Activated CD4-positive, alpha-beta T cell treated with anti-CD3 and anti-CD28 coated beads, Interleukin-2, amount 10 ng/mL, durations not matched to agents 7 days and 5 days (primary cell): ENCODE data around the gene ELOVL5. TPM values are rescaled to one million over a fixed set of nuclear protein-coding genes. Genes with fewer than 3 reads are reported as not detected.
"Not testable (repeated sequence)": the region's sequence is repeated elsewhere in the genome, so short reads cannot be mapped to it uniquely, and the experiment has no call there.

Experiments
- CTCF ChIA-PET: fragments of 350-600 bp; sonication (Branson Sonifier 250); formaldehyde crosslinking; loops from one replicate; lab custom pipeline; 2021; ENCODE audit warnings: antibody characterized with exemption; lab: Charles Lee
- POLR2A ChIA-PET: fragments of 350-600 bp; sonication (Branson Sonifier 250); formaldehyde crosslinking; loops from one replicate; lab custom pipeline; 2021; ENCODE audit warnings: antibody characterized with exemption; lab: Charles Lee
- DNase-seq: peaks from one replicate; pipeline ENCODE4 v3.0.0-alpha.2; 2020
- H3K27ac Mint-ChIP-seq: one replicate; pipeline ENCODE4 v1.8.0; 2021; ENCODE audit warnings: mild to moderate bottlenecking, moderate library complexity, mixed read lengths
- H3K27me3 Mint-ChIP-seq: one replicate; pipeline ENCODE4 v1.8.0; 2021; ENCODE audit warnings: mixed read lengths
- H3K36me3 Mint-ChIP-seq: one replicate; pipeline ENCODE4 v1.8.0; 2021; ENCODE audit warnings: low read depth, mixed read lengths
- H3K4me1 Mint-ChIP-seq: one replicate; pipeline ENCODE4 v1.8.0; 2021; ENCODE audit warnings: mixed read lengths
- H3K4me3 Mint-ChIP-seq: one replicate; pipeline ENCODE4 v1.8.0; 2021; ENCODE audit warnings: mild to moderate bottlenecking, moderate library complexity, mixed read lengths
- H3K9me3 Mint-ChIP-seq: one replicate; pipeline ENCODE4 v1.8.0; 2021; ENCODE audit warnings: mixed read lengths
- total RNA-seq, 2 experiments: library from RNA; stranded (reverse); gene quantifications; one replicate each; pipeline ENCODE4 v1.2.3, GENCODE V29; 2021

Gene ELOVL5, protein sequence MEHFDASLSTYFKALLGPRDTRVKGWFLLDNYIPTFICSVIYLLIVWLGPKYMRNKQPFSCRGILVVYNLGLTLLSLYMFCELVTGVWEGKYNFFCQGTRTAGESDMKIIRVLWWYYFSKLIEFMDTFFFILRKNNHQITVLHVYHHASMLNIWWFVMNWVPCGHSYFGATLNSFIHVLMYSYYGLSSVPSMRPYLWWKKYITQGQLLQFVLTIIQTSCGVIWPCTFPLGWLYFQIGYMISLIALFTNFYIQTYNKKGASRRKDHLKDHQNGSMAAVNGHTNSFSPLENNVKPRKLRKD
- total RNA-seq, result 100 to 1,000 TPM; 124 to 152 TPM

DNA sequence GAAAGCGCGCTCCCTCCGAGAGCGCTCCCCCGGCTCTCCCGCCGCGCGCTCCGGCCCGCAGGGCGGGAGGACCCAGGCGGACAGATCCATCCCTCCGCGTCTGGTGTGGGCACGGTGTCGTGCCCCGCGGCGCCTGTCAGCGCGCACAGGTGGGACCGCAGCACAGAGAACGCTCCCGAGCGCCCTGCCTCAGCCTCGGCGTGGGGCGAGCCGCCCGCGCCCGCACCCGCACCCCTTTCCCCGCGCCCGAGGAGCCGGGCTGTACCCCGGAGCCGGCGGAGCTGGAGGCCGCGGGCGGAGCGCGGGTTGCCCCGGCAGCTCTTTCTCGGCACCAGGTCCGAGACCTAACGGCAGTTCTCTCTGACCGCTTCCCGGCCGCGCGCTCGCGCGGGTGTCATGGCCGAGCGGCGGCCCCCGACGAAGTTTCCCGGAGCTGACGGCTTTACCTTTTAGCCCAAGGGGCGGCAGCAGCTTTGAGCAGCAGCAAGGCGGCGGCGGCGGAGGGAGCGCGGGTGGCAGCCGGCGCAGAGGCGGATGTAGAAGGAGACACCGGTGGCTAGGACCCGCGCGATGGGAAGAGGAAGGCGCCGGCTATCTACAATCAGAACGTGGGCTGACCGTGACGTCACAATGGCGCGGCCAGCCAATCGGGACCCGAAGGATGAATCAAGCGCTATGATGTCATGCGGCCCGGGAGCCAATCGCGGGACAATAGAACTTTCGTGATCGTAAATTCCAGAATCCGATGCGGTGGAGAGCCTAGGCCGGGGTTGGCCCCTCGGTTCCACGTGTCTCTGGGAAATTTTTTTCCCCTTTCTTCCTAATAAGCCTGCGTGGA, at the start of gene ELOVL5:
TSS of gene ELOVL5 (minus strand) at position 580 of the 838 bp plus-strand sequence. CDS start 53,251 bp downstream, outside the sequence.
- H3K27me3 Mint-ChIP-seq, result peaks cover 20% of the 10 kb centered on the region
- H3K9me3 Mint-ChIP-seq, result no peaks in the 10 kb centered on the region
- peak within 1 kb of the TSS; percentile 96 for H3K27ac Mint-ChIP-seq
- peak; percentile 97 for DNase-seq
- CTCF ChIA-PET, result interaction anchor here (0.8 to 4.2 kb wide), 3 partner anchors 9 to 27 kb away, joined by 3 to 9 read pairs (median 5); no protein-coding TSS in a partner anchor
- H3K4me3 Mint-ChIP-seq, result peak within 1 kb of the TSS; percentile 97
- peaks cover 32% of the 10 kb centered on the region for H3K36me3 Mint-ChIP-seq
- POLR2A ChIA-PET, result interaction anchor here (0.6 to 2.1 kb wide), 3 partner anchors 11 to 46 kb away, joined by 3 to 10 read pairs (median 8); no protein-coding TSS in a partner anchor
- H3K4me1 Mint-ChIP-seq, result peaks cover 51% of the 10 kb centered on the region

GRCh38 chr6:53397283-53397682, 48.5 kb upstream of the ELOVL5 start:
- ChIA-PET CTCF (no interaction called here), POLR2A (interaction anchor here (0.6 kb wide), 1 partner anchor 50 kb away, joined by 3 read pairs; no protein-coding TSS in a partner anchor)
- Mint-ChIP-seq H3K27ac (no peak overlapping the region), H3K4me1 (no peaks in the 10 kb centered on the region), H3K36me3 (no peaks in the 10 kb centered on the region), H3K27me3 (peaks cover 2% of the 10 kb centered on the region), H3K9me3 (no peaks in the 10 kb centered on the region), H3K4me3 (no peak overlapping the region)
- DNase-seq, result no peak

GRCh38 chr6:53395986-53396385, 47.2 kb upstream of the ELOVL5 start:
- no peak for DNase-seq
- H3K27me3 Mint-ChIP-seq, result peaks cover 2% of the 10 kb centered on the region
- H3K27ac Mint-ChIP-seq, result no peak overlapping the region
- H3K4me1 Mint-ChIP-seq, result no peaks in the 10 kb centered on the region
- POLR2A ChIA-PET, result no interaction called here
- CTCF ChIA-PET, result interaction anchor here (0.7 to 1.2 kb wide), 3 partner anchors 15 to 396 kb away, joined by 3 read pairs; no protein-coding TSS in a partner anchor
- H3K9me3 Mint-ChIP-seq, result no peaks in the 10 kb centered on the region
- H3K4me3 Mint-ChIP-seq, result no peak overlapping the region
- H3K36me3 Mint-ChIP-seq, result no peaks in the 10 kb centered on the region

- DNase-seq, result no peak
- Mint-ChIP-seq H3K4me1 (no peaks in the 10 kb centered on the region), H3K27ac (no peak overlapping the region), H3K36me3 (no peaks in the 10 kb centered on the region), H3K27me3 (peaks cover 2% of the 10 kb centered on the region), H3K4me3 (no peak overlapping the region), H3K9me3 (no peaks in the 10 kb centered on the region)
- ChIA-PET CTCF (interaction anchor here (0.8 to 1.3 kb wide), 2 partner anchors 16 to 223 kb away, joined by 3 to 5 read pairs; no protein-coding TSS in a partner anchor), POLR2A (no interaction called here)
Observed at GRCh38 chr6:53394704-53395103, 46.0 kb upstream of the ELOVL5 start.

- no peaks in the 10 kb centered on the region for H3K36me3 Mint-ChIP-seq
- H3K4me3 Mint-ChIP-seq, result no peak overlapping the region
- H3K4me1 Mint-ChIP-seq, result no peaks in the 10 kb centered on the region
- H3K27me3 Mint-ChIP-seq, result peaks cover 10% of the 10 kb centered on the region
- no peaks in the 10 kb centered on the region for H3K9me3 Mint-ChIP-seq
- DNase-seq, result no peak
- ChIA-PET POLR2A (no interaction called here), CTCF (interaction anchor here (0.7 to 1.1 kb wide), 2 partner anchors 12 to 43 kb away, joined by 3 read pairs; no protein-coding TSS in a partner anchor)
- no peak overlapping the region for H3K27ac Mint-ChIP-seq
Observed at GRCh38 chr6:53391170-53391569, 42.4 kb upstream of the ELOVL5 start.

DNA sequence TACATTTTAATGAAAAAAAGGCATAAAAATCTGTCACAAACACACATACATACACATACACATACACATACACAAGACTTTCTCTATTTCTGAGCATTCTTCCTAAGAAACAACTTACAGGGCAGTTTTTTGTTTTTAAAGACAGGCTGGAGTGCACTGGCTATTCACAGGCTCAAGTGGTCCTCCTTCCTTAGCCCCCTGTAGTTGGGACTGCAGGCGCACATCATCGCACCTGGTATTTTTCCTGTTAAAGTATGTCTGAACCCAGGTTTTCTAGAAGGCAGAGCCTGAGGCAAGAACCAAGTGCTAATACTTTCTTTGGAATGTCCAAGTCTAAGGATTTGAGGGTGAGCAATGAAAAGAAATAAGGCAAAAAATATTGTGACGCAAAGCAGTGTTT, 41.3 kb upstream of the ELOVL5 start:
- no peak for DNase-seq
- CTCF ChIA-PET, result interaction anchor here (1.1 kb wide), 1 partner anchor 11 kb away, joined by 3 read pairs; no protein-coding TSS in a partner anchor
- Mint-ChIP-seq H3K36me3 (no peaks in the 10 kb centered on the region), H3K27ac (no peak overlapping the region), H3K4me1 (no peaks in the 10 kb centered on the region), H3K27me3 (peaks cover 15% of the 10 kb centered on the region), H3K4me3 (no peak overlapping the region), H3K9me3 (no peaks in the 10 kb centered on the region)
- POLR2A ChIA-PET, result no interaction called here

DNA sequence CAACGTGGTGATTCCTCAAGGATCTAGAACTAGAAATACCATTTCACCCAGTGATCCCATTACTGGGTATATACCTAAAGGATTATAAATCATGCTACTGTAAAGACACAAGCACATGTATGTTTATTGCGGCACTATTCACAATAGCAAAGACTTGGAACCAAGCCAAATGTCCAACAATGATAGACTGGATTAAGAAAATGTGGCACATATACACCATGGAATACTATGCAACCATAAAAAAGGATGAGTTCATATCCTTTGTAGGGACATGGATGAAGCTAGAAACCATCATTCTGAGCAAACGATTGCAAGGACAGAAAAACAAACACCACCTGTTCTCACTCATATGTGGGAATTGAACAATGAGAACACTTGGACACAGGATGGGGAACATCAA, 39.9 kb upstream of the ELOVL5 start:
- H3K9me3 Mint-ChIP-seq, H3K4me1 Mint-ChIP-seq, CTCF ChIA-PET, H3K27ac Mint-ChIP-seq, H3K36me3 Mint-ChIP-seq, POLR2A ChIA-PET, H3K4me3 Mint-ChIP-seq, DNase-seq: not testable (repeated sequence)
- peaks cover 20% of the 10 kb centered on the region for H3K27me3 Mint-ChIP-seq

DNA sequence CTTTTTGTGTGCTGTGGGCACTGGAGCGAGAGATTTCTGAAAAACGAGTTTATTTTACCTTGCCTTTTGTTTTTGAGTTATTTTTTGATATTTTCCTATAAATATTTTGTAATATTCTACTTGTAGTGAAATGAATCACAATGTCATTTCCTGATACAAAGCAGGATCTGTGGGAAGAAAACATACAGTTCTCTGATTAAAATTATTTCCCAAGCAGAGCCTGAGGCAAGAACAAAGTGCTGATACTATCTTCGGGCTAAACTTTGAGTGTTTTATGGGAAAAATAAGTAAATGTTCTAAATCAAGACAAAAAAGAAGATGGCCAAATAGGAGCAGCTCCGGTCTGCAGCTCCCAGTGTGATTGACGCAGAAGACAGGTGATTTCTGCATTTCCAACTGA, 33.7 kb upstream of the ELOVL5 start:
- no peak overlapping the region for H3K27ac Mint-ChIP-seq
- CTCF ChIA-PET, result interaction anchor here (0.8 kb wide), 1 partner anchor 111 kb away, joined by 3 read pairs; no protein-coding TSS in a partner anchor
- H3K4me3 Mint-ChIP-seq, result no peak overlapping the region
- H3K36me3 Mint-ChIP-seq, result no peaks in the 10 kb centered on the region
- no peaks in the 10 kb centered on the region for H3K9me3 Mint-ChIP-seq
- H3K27me3 Mint-ChIP-seq, result peaks cover 23% of the 10 kb centered on the region
- POLR2A ChIA-PET, result no interaction called here
- no peaks in the 10 kb centered on the region for H3K4me1 Mint-ChIP-seq
- DNase-seq, result no peak

- POLR2A ChIA-PET, result no interaction called here
- Mint-ChIP-seq H3K27me3 (peaks cover 18% of the 10 kb centered on the region), H3K9me3 (no peaks in the 10 kb centered on the region), H3K36me3 (no peaks in the 10 kb centered on the region), H3K4me1 (no peaks in the 10 kb centered on the region), H3K4me3 (no peak overlapping the region), H3K27ac (no peak overlapping the region)
- CTCF ChIA-PET, result interaction anchor here (0.6 kb wide), 1 partner anchor 9 kb away, joined by 3 read pairs; no protein-coding TSS in a partner anchor
- no peak for DNase-seq
Observed at GRCh38 chr6:53378208-53378607, 29.5 kb upstream of the ELOVL5 start.

GRCh38 chr6:53377793-53378192, 29.0 kb upstream of the ELOVL5 start:
- POLR2A ChIA-PET, result no interaction called here
- H3K9me3 Mint-ChIP-seq, result no peaks in the 10 kb centered on the region
- H3K27ac Mint-ChIP-seq, result no peak overlapping the region
- no peak overlapping the region for H3K4me3 Mint-ChIP-seq
- peaks cover 18% of the 10 kb centered on the region for H3K27me3 Mint-ChIP-seq
- no peaks in the 10 kb centered on the region for H3K36me3 Mint-ChIP-seq
- DNase-seq, result no peak
- no peaks in the 10 kb centered on the region for H3K4me1 Mint-ChIP-seq
- CTCF ChIA-PET, result no interaction called here

DNA sequence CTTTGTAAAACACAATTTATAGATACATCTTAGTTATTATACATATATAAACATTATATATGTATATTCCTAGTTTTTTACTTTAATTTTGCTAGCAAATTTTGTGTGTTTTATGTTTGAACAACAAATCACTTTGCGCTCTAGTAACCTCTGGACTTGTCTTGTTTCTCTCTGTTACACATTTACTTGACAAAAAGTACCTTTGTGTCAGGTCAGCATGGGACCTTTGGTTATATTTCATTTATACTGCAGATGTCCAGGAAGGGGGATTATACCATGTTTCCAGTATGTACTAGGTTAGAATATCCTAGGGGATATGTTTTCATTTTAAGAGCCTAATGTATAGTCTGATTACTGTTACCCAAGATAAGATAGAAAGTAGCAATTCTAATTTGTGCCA, 28.5 kb upstream of the ELOVL5 start:
- peaks cover 18% of the 10 kb centered on the region for H3K27me3 Mint-ChIP-seq
- DNase-seq, result no peak
- H3K36me3 Mint-ChIP-seq, result no peaks in the 10 kb centered on the region
- no peak overlapping the region for H3K4me3 Mint-ChIP-seq
- no peak overlapping the region for H3K27ac Mint-ChIP-seq
- CTCF ChIA-PET, result interaction anchor here (1.2 kb wide), 1 partner anchor 15 kb away, joined by 3 read pairs; no protein-coding TSS in a partner anchor
- POLR2A ChIA-PET, result no interaction called here
- no peaks in the 10 kb centered on the region for H3K4me1 Mint-ChIP-seq
- no peaks in the 10 kb centered on the region for H3K9me3 Mint-ChIP-seq

DNA sequence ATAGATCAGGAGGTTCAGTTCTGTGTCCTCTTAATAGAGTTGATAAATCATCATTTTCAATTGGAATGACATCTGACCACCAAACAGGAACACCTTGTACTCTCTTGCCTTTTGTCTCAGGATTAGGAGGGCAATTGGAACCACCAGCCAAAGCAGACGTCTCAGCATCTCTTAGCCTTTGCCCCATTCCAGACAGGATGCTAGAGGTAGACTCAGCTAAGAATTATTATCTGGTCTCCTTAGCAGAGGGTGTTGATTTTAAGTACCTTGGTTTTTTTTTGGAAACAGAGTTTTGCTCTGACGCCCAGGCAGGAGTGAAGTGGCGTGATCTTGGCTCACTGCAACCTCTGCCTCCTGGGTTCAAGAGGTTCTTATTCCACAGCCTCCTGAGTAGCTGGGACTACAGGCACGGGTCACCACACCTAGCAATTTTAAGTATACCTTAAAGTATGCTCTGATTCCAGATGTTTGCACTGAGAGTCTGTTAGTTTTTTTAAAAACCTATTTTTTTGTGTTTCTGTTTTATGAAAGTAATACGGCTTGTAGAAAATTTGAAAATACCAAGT, 28.0 kb upstream of the ELOVL5 start:
- Mint-ChIP-seq H3K4me1 (no peaks in the 10 kb centered on the region), H3K9me3 (no peaks in the 10 kb centered on the region), H3K36me3 (no peaks in the 10 kb centered on the region), H3K27ac (no peak overlapping the region), H3K27me3 (peaks cover 18% of the 10 kb centered on the region), H3K4me3 (no peak overlapping the region)
- DNase-seq, result no peak
- ChIA-PET POLR2A (no interaction called here), CTCF (interaction anchor here (1.2 kb wide), 1 partner anchor 14 kb away, joined by 3 read pairs; no protein-coding TSS in a partner anchor)
